Adrenal gland (tissue), 12 donors: ENCODE measurements around the gene CCDC3. TPM values are rescaled to one million over a fixed set of nuclear protein-coding genes. Genes with fewer than 3 reads are reported as not detected.

Experiments used
- DNase-seq, 7 donors: peaks; one replicate each; pipeline ENCODE4 v3.0.0-alpha.2; 2019 to 2020
- H3K27ac ChIP-seq, 5 donors: fragments of 200-600 bp; sonication (generic) in 4 of 5; 1 replicate in 3 of 5; 2 replicates in 2 of 5; pipeline versions ENCODE4 v1.5.1 to v1.8.0; 2016 to 2020; ENCODE audit warnings: mild to moderate bottlenecking in 1 of 5
- H3K27me3 ChIP-seq: fragments of 200-600 bp; 2 replicates; pipeline ENCODE4 v1.8.0; 2021
- H3K36me3 ChIP-seq, 2 donors: fragments of 200-600 bp; replicated peaks in 1 of 2; 1 replicate in 1 of 2; 2 replicates in 1 of 2; pipeline versions ENCODE4 v1.5.1 to v1.8.0; 2018 to 2022
- H3K4me1 ChIP-seq, 2 donors: fragments of 200-600 bp; replicated peaks in 1 of 2; 1 replicate in 1 of 2; 2 replicates in 1 of 2; pipeline versions ENCODE4 v1.5.1 to v1.8.0; 2018 to 2021
- H3K4me3 ChIP-seq, 4 donors: fragments of 200-600 bp; sonication (generic) in 3 of 4; one replicate each; pipeline ENCODE4 v1.5.1; 2016 to 2018
- H3K9me3 ChIP-seq, 3 donors: fragments of 200-600 bp; sonication (generic) in 1 of 3; replicated peaks in 1 of 3; 1 replicate in 2 of 3; 2 replicates in 1 of 3; pipeline versions ENCODE4 v1.5.1 to v1.8.0; 2016 to 2021
- POLR2A ChIP-seq, 2 donors: fragments of 450-650 bp; IDR thresholded peaks; one replicate each; pipeline ENCODE4 v1.6.1; 2017; ENCODE audit warnings: antibody characterized with exemption in 2 of 2, mild to moderate bottlenecking in 2 of 2, moderate library complexity in 1 of 2
- WGBS, 4 donors: extraction: QIAGEN DNeasy Blood & Tissue Kit in 2 of 4; methylation state at CpG; one replicate each; pipeline versions ENCODE4 v1.1.5 to v1.1.7; 2013 to 2017; 5-methylcytosine and 5-hydroxymethylcytosine counted together
- intact Hi-C, 2 donors: fragments of 100-400 bp; cut with DNase I; formaldehyde crosslinking; loops; one replicate each; pipeline versions ENCODE4 v1.14.1 to v1.15.0; 2022 to 2023
- polyA plus RNA-seq, 3 donors: library from polyadenylated mRNA; stranded (reverse); fragments of 200-250 nt in 2 of 3; fragments of 350-450 nt in 1 of 3; fragmentation: Illumina TruSeq in 1 of 3; extraction: RNeasy Lipid Tissue Mini Kit (QIAGEN cat#74804) in 1 of 3; gene quantifications; one replicate each; pipeline ENCODE4 v1.2.3, GENCODE V29; 2013 to 2014
- total RNA-seq, 9 donors: library from RNA; depleted of rRNA in 4 of 9; stranded (reverse); fragments of >200 nt in 4 of 9; fragments of 120-200 nt in 1 of 9; fragmentation: NEBNext Ultra II Directional in 1 of 9; extraction: Animal tissue kit (Norgen Biotek cat#: 25700) in 1 of 9; gene quantifications; one replicate each; pipeline versions ENCODE4 v1.1.0 to v1.2.4, GENCODE V29; 2013 to 2023
- TF ChIP-seq, protein P1 (sequence below), 6 experiments: fragments of 450-650 bp in 4 of 6; fragments of 200-600 bp in 2 of 6; sonication (generic) in 1 of 6; IDR thresholded peaks; 1 replicate in 5 of 6; 2 replicates in 1 of 6; pipeline versions ENCODE4 v1.5.1 to v1.8.0; 2016 to 2021; ENCODE audit warnings: antibody characterized with exemption in 6 of 6, mild to moderate bottlenecking in 2 of 6, moderate library complexity in 1 of 6
- donor health status: healthy with polysubstance abuse.
- donor health status: Bipolar disorder and iron deficiency.
- donor health status: DM: yes; HTN: yes; CAD: no.
- donor health status: DM: no; HTN: no; CAD: no.
- donor health status: DM: no; HTN: no; CAD: no.
- donor health status: DM: yes; HTN: yes; CAD: no.

CCDC3 gene
- total and polyA plus RNA-seq, 12 donors: 1.6 to 9.9 (median 5.8) TPM

DNA sequence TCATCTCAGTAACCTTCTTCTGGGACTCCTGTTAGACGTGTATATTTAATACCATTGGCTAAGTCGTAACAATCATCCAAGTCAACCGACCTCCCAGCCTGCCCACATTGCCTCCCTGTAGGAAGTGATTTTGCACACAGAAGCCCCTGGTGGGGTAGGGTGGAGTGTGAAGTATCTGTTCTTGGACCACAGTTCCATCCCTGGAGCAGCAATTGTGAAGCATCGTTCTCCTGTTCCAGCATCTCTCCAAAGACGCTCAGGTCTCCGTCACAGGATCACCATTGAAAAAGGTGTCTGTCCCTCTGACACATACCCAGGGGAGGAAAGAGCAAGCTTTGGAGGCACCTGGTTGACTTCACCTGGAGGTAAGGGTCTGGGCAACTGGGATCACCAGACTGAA, 72.9 kb downstream of the CCDC3 start:
- Histone ChIP-seq H3K4me3 (no peak overlapping the region), H3K4me1 (no peaks in the 10 kb centered on the region), H3K27ac (no peak overlapping the region), H3K27me3 (no peaks in the 10 kb centered on the region), H3K36me3 (no peaks in the 10 kb centered on the region), H3K9me3 (no peaks in the 10 kb centered on the region)
- 83 to 93% (median 89%) methylated on average over 6 of the region's 6 CpGs for WGBS, 4 donors
- intact Hi-C loops: no loop called here
- no peak for DNase-seq
- no peak for TF ChIP-seq POLR2A (IDR thresholded peaks at IDR 0.05)
- TF ChIP-seq, protein P1, sequence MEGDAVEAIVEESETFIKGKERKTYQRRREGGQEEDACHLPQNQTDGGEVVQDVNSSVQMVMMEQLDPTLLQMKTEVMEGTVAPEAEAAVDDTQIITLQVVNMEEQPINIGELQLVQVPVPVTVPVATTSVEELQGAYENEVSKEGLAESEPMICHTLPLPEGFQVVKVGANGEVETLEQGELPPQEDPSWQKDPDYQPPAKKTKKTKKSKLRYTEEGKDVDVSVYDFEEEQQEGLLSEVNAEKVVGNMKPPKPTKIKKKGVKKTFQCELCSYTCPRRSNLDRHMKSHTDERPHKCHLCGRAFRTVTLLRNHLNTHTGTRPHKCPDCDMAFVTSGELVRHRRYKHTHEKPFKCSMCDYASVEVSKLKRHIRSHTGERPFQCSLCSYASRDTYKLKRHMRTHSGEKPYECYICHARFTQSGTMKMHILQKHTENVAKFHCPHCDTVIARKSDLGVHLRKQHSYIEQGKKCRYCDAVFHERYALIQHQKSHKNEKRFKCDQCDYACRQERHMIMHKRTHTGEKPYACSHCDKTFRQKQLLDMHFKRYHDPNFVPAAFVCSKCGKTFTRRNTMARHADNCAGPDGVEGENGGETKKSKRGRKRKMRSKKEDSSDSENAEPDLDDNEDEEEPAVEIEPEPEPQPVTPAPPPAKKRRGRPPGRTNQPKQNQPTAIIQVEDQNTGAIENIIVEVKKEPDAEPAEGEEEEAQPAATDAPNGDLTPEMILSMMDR (IDR thresholded peaks at IDR 0.05): no peak

DNA sequence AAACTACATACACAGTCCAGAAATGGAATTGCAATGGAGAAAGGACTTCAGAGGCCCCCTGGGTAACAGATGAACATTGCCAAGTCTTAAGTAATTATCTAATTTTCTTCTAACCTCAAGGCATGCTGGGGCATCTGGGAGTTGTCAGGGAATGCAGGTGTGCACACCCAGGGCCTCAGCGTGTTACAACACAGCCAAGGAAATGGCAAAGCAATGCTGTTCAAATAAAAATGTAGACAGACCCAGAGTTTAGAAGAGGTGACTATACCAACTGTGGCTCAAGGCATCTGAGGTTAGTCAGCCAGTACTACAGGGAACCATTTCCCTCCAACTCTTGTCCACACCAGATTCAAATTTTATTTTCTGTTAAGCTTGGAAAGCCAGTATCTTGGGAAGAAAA, 73.6 kb downstream of the CCDC3 start:
- H3K9me3 ChIP-seq: no peaks in the 10 kb centered on the region
- H3K27ac ChIP-seq: no peak overlapping the region
- WGBS, 4 donors: 77 to 100% (median 93%) methylated on average over 1 of the region's 1 CpG
- no peak for TF ChIP-seq POLR2A (IDR thresholded peaks at IDR 0.05)
- TF ChIP-seq, protein P1 (IDR thresholded peaks at IDR 0.05): no peak
- no peak for DNase-seq
- no peak overlapping the region for H3K4me3 ChIP-seq
- H3K36me3 ChIP-seq: no peaks in the 10 kb centered on the region
- intact Hi-C loops: no loop called here
- no peaks in the 10 kb centered on the region for H3K27me3 ChIP-seq
- H3K4me1 ChIP-seq: no peaks in the 10 kb centered on the region

DNA sequence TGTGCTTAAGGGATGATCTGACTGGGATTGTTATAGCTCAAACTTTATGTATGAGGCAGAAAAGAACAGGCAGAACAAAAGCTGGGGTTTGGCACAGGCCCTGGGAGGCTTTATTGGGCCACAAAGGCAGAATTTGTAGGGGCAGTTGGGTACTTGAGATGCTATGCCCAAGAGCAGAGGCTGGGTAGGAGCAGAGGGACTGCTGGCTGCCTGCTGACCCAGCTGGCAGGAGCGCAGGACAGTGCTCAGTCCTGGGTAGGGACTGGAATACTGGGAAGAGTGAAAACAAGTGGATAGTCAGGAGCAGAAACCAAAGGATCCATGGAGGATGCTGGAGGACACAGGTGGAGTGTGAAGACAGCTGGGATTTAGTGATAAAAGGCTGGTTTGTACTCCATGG, 75.7 kb downstream of the CCDC3 start:
- H3K4me3 ChIP-seq: no peak overlapping the region
- H3K27me3 ChIP-seq: no peaks in the 10 kb centered on the region
- intact Hi-C loops: no loop called here
- TF ChIP-seq, protein P1 (IDR thresholded peaks at IDR 0.05): no peak
- no peak for TF ChIP-seq POLR2A (IDR thresholded peaks at IDR 0.05)
- no peaks in the 10 kb centered on the region for H3K36me3 ChIP-seq
- no peaks in the 10 kb centered on the region for H3K4me1 ChIP-seq
- no peak overlapping the region for H3K27ac ChIP-seq
- no peaks in the 10 kb centered on the region for H3K9me3 ChIP-seq
- no peak for DNase-seq
- WGBS, 4 donors: 95 to 100% (median 98%) methylated on average over 1 of the region's 1 CpG

DNA sequence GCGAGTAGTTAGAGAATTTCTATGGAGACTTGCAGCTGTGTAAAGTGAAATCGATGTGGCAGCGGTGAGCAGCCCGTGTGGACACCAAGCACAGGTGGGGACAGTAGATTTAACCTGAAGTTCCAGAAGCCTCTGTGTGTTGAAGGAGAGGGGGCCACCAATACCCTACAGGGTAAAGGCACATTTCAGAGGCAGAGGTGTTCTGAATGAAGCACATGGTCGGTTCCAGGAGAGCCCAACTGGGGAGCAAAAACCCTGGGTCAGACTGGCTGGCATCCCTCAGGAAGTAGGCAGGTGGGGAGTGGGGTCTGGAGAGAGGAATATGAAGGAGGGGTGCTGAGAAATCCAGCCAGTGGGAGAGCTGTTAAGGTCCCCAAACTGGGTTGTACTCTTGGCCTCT, 76.6 kb downstream of the CCDC3 start:
- no peaks in the 10 kb centered on the region for H3K27me3 ChIP-seq
- intact Hi-C loops: no loop called here
- no peaks in the 10 kb centered on the region for H3K36me3 ChIP-seq
- no peak overlapping the region for H3K27ac ChIP-seq
- no peak overlapping the region for H3K4me3 ChIP-seq
- DNase-seq: no peak
- H3K9me3 ChIP-seq: no peaks in the 10 kb centered on the region
- 88 to 97% (median 91%) methylated on average over 5 of the region's 5 CpGs for WGBS, 4 donors
- no peaks in the 10 kb centered on the region for H3K4me1 ChIP-seq
- no peak for TF ChIP-seq POLR2A (IDR thresholded peaks at IDR 0.05)
- TF ChIP-seq, protein P1 (IDR thresholded peaks at IDR 0.05): no peak
